CD4-positive, alpha-beta T cell (primary cell): Measurements from ENCODE around the gene ZNF689. TPM values are rescaled to one million over a fixed set of nuclear protein-coding genes. Genes with fewer than 3 reads are reported as not detected.

Source experiments
- ATAC-seq: fragments of 200-7000 bp; cut with Tn5 transposase; one replicate; pipeline ENCODE4 v1.10.0; 2022; ENCODE audit warnings: mild to moderate bottlenecking; ENCODE audit not compliant: poor library complexity
- CTCF ChIA-PET: fragments of 350-600 bp; sonication (Branson Sonifier 250); formaldehyde crosslinking; loops from one replicate; lab custom pipeline; 2021; ENCODE audit warnings: antibody characterized with exemption, inconsistent platforms; lab: Charles Lee
- POLR2A ChIA-PET: fragments of 350-600 bp; sonication (Branson Sonifier 250); formaldehyde crosslinking; loops from one replicate; lab custom pipeline; 2021; ENCODE audit warnings: antibody characterized with exemption, inconsistent platforms; lab: Charles Lee
- DNase-seq, 14 experiments: peaks; one replicate each; pipeline ENCODE4 v3.0.0-alpha.2; 2013 to 2020; ENCODE audit warnings: mixed read lengths in 2 of 14
- H3K27ac ChIP-seq, 2 donors: one replicate each; pipeline versions ENCODE4 v1.5.1 to v1.7.0; 2013; ENCODE audit warnings: low read length in 2 of 2, low read depth in 1 of 2, mild to moderate bottlenecking in 1 of 2
- H3K27me3 ChIP-seq, 2 experiments: 1 replicate in 1 of 2; 2 replicates in 1 of 2; pipeline versions ENCODE4 v1.6.1 to v1.7.0; 2013; ENCODE audit warnings: low read length in 2 of 2, control low read depth in 1 of 2, mild to moderate bottlenecking in 1 of 2, moderate library complexity in 1 of 2; ENCODE audit not compliant: insufficient read depth in 2 of 2, control insufficient read depth in 1 of 2
- H3K36me3 ChIP-seq: one replicate; pipeline ENCODE4 v1.6.1; 2013; ENCODE audit warnings: low read length, control low read depth; ENCODE audit not compliant: insufficient read depth
- H3K4me1 ChIP-seq: one replicate; pipeline ENCODE4 v1.6.1; 2013; ENCODE audit warnings: low read length, control low read depth; ENCODE audit not compliant: insufficient read depth
- H3K4me3 ChIP-seq: one replicate; pipeline ENCODE4 v1.5.1; 2013; ENCODE audit warnings: mild to moderate bottlenecking, low read length, moderate library complexity
- H3K9me3 ChIP-seq, 2 experiments: 1 replicate in 1 of 2; 2 replicates in 1 of 2; pipeline versions ENCODE4 v1.6.1 to v1.7.0; 2013; ENCODE audit warnings: low read length in 2 of 2, mild to moderate bottlenecking in 2 of 2, control low read depth in 1 of 2, moderate library complexity in 1 of 2; ENCODE audit not compliant: control insufficient read depth in 1 of 2, insufficient read depth in 1 of 2
- H3K27ac Mint-ChIP-seq: one replicate; pipeline ENCODE4 v1.8.0; 2020; ENCODE audit warnings: mixed read lengths
- H3K27me3 Mint-ChIP-seq: one replicate; pipeline ENCODE4 v1.8.0; 2021; ENCODE audit warnings: mixed read lengths
- H3K36me3 Mint-ChIP-seq: one replicate; pipeline ENCODE4 v1.8.0; 2021; ENCODE audit warnings: low read depth, mixed read lengths
- H3K4me1 Mint-ChIP-seq: one replicate; pipeline ENCODE4 v1.8.0; 2021; ENCODE audit warnings: low read depth, mixed read lengths
- H3K4me3 Mint-ChIP-seq: one replicate; pipeline ENCODE4 v1.8.0; 2020; ENCODE audit warnings: mild to moderate bottlenecking, mixed read lengths
- H3K9me3 Mint-ChIP-seq: one replicate; pipeline ENCODE4 v1.8.0; 2020; ENCODE audit warnings: mixed read lengths
- intact Hi-C, 2 experiments: fragments of 100-400 bp; cut with DNase I in 1 of 2; cut with micrococcal nuclease in 1 of 2; formaldehyde crosslinking; loops; one replicate each; pipeline versions ENCODE4 v1.15.1 to v1.9.0; 2023 to 2025; cut with DNase I, micrococcal nuclease
- total RNA-seq, 174 experiments: library from RNA in 2 of 174; stranded (reverse) in 2 of 174; gene quantifications; one replicate each; pipeline ENCODE4 v1.2.3 and lab custom pipeline; 2021 to 2026
- TF ChIP-seq, protein P1 (sequence below): fragments of 200-600 bp; IDR thresholded peaks from one replicate; pipeline ENCODE4 v1.8.0; 2022; ENCODE audit warnings: antibody characterized with exemption, mild to moderate bottlenecking

Gene ZNF689
- total RNA-seq, 2 experiments from 2014 or later = 15.3 to 15.7 TPM

DNA sequence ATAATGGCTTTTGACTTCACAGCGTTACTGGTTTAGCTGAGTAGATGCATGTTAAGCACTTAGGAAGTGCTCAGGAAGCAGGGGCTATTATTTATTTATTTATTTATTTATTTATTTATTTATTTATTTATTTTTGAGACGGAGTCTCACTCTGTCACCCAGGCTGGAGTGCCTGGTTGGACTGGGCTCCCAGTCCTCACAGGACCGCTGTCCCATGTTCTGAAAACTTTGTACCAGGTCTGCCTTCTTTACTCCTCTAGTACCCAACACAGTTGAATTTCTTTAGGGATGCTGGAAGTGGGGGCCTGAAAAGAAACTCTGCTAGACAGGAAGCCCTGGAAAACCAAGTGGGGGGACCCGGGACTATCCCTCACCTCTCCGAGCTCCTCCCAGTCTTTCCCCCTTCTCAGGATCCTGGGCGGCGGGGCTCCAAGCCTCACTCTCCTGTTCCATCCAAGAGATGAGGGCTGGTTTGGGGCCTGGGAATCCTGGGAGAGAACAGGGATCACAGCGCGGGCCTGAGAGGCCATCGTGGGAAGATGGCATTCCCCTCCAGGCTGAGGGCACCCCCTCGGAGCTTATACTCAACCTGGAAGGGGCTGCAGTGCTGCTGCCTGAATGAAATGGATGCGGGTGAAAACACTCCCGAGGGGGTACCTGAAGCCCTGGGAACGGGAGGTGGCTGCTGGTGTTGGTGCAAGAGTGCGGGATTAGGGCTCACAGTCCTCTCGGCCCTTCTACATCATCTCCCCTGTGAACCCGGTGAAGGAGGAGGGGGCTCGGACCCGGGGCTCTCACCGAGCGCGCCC, 39.3 kb downstream of the ZNF689 start:
- intact Hi-C loops = loop anchor here in 1 of 2 experiments (1.0 to 5.0 kb wide), 3 partner anchors 13 to 126 kb away; partner anchors contain the start of genes SRCAP and ZNF764
- TF ChIP-seq, protein P1, sequence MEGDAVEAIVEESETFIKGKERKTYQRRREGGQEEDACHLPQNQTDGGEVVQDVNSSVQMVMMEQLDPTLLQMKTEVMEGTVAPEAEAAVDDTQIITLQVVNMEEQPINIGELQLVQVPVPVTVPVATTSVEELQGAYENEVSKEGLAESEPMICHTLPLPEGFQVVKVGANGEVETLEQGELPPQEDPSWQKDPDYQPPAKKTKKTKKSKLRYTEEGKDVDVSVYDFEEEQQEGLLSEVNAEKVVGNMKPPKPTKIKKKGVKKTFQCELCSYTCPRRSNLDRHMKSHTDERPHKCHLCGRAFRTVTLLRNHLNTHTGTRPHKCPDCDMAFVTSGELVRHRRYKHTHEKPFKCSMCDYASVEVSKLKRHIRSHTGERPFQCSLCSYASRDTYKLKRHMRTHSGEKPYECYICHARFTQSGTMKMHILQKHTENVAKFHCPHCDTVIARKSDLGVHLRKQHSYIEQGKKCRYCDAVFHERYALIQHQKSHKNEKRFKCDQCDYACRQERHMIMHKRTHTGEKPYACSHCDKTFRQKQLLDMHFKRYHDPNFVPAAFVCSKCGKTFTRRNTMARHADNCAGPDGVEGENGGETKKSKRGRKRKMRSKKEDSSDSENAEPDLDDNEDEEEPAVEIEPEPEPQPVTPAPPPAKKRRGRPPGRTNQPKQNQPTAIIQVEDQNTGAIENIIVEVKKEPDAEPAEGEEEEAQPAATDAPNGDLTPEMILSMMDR = no peak
- ChIA-PET CTCF (interaction anchor here (1.2 to 2.4 kb wide), 5 partner anchors 12 to 141 kb away, joined by 3 to 19 read pairs (median 13); partner anchors contain the start of genes DCTPP1, PRR14, ZNF747 and ZNF764), POLR2A (interaction anchor here (0.6 to 3.4 kb wide), 21 partner anchors 9 to 571 kb away, joined by 3 to 152 read pairs (median 13); partner anchors contain the start of genes DCTPP1, FBRS, PRR14 and TBC1D10B)
- Histone ChIP-seq H3K4me3 (peak overlapping the region; percentile 94), H3K9me3 (no peaks in the 10 kb centered on the region), H3K27ac (peak overlapping the region; percentile 90 to 96), H3K27me3 (no peaks in the 10 kb centered on the region), H3K4me1 (peaks cover 60% of the 10 kb centered on the region), H3K36me3 (peaks cover 8% of the 10 kb centered on the region)
- ATAC-seq = no peak
- H3K27ac Mint-ChIP-seq = peak overlapping the region; percentile 97
- no peaks in the 10 kb centered on the region for H3K27me3 Mint-ChIP-seq
- no peaks in the 10 kb centered on the region for H3K36me3 Mint-ChIP-seq
- H3K4me3 Mint-ChIP-seq = peak overlapping the region; percentile 89
- H3K4me1 Mint-ChIP-seq = peaks cover 50% of the 10 kb centered on the region
- peak in 1 of 14 experiments; percentile 45 for DNase-seq
- no peaks in the 10 kb centered on the region for H3K9me3 Mint-ChIP-seq

DNA sequence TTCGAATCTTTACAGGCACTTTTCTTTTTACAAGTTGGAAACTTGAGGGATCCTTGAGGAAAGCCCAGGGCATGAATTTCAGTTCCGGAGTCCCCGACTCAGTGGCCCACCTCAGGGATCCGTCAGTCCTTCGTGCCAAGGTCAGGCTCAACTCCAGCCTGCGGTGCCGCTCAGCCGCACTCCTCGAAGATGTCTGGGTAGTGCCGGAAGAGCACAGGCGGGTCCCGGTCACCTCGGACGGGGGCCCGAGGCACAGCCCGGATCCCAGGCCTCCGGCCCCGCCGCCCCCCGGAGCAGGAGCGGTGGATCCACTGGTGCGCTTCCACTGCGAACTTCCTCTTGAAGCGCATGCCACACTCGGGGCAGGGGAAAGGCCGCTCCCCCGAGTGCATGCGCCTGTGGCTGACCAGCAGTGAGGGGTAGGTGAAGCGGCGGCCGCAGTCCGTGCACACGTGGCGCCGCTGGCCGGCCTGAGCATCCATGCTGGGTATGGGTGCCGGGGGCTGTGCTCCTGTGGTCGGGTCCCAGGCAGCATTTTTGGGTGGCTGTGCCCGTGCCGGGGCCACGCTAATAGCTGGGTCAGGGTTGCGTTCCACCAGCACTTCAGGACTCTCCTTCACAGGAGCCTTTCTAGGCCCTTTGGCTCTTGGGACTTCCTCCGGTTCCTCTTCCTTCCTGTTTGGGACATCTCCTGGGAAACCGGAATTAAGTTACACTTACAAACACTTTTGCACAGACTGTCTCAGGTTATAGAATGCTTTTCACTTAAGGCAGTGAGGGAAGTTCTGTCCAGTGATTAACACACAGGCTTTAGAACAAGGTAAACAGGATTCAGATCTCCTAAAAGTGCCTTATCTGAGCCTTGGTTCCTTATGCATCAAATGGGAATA, 40.2 kb downstream of the ZNF689 start:
- H3K4me1 Mint-ChIP-seq = peaks cover 52% of the 10 kb centered on the region
- ChIA-PET POLR2A (interaction anchor here (1.8 to 3.4 kb wide), 8 partner anchors 8 to 140 kb away, joined by 4 to 152 read pairs (median 34); partner anchors contain the start of genes DCTPP1, FBRS, PRR14 and ZNF747), CTCF (interaction anchor here (2.4 kb wide), 2 partner anchors 12 to 35 kb away, joined by 15 to 19 read pairs; partner anchors contain the start of genes ZNF747 and ZNF764)
- H3K9me3 Mint-ChIP-seq = no peaks in the 10 kb centered on the region
- ATAC-seq (no peak), DNase-seq (peak in 1 of 14 experiments; percentile 33)
- Histone ChIP-seq H3K4me3 (no peak overlapping the region), H3K36me3 (peaks cover 8% of the 10 kb centered on the region), H3K27ac (peak overlapping the region in 1 of 2 donors; percentile 34), H3K9me3 (no peaks in the 10 kb centered on the region), H3K4me1 (peaks cover 60% of the 10 kb centered on the region), H3K27me3 (no peaks in the 10 kb centered on the region)
- H3K4me3 Mint-ChIP-seq = peak overlapping the region; percentile 89
- TF ChIP-seq, protein P1 = no peak
- peak overlapping the region; percentile 98 for H3K27ac Mint-ChIP-seq
- no peaks in the 10 kb centered on the region for H3K27me3 Mint-ChIP-seq
- no peaks in the 10 kb centered on the region for H3K36me3 Mint-ChIP-seq
- intact Hi-C loops = loop anchor here in 1 of 2 experiments (5.0 kb wide), 2 partner anchors 67 to 127 kb away; partner anchors contain the start of gene SRCAP

DNA sequence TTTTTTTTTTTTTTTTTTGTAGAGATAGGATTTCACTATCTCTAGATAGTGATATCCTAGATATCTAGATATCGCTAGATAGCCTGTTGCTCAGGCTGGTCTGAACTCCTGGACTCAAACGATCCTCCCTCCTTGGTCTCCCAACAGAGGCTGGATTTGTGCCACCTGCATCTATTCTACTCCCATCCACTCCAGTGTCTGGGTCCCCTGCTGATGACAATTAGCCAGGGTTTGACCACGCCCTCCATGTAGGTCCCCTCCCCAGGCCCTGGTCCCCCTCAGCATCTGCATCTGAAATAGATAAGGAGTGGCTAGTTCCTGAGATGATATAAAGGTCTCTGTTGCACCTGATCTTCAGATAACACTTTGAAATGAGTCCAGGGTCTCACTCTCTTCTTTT, 40.9 kb downstream of the ZNF689 start:
- Histone ChIP-seq H3K36me3 (peaks cover 8% of the 10 kb centered on the region), H3K9me3 (no peaks in the 10 kb centered on the region), H3K4me1 (peaks cover 60% of the 10 kb centered on the region), H3K4me3 (no peak overlapping the region), H3K27ac (peak overlapping the region; percentile 34 to 87), H3K27me3 (no peaks in the 10 kb centered on the region)
- Mint-ChIP-seq H3K9me3 (no peaks in the 10 kb centered on the region), H3K27me3 (no peaks in the 10 kb centered on the region), H3K27ac (peak overlapping the region; percentile 98), H3K36me3 (no peaks in the 10 kb centered on the region), H3K4me1 (peaks cover 47% of the 10 kb centered on the region), H3K4me3 (peak overlapping the region; percentile 20)
- ATAC-seq (no peak), DNase-seq (no peak)
- intact Hi-C loops = no loop called here
- ChIA-PET POLR2A (interaction anchor here (1.2 to 2.2 kb wide), 4 partner anchors 34 to 151 kb away, joined by 5 to 19 read pairs (median 6); partner anchors contain the start of genes DCTPP1 and ZNF747), CTCF (interaction anchor here (1.4 kb wide), 1 partner anchor 34 kb away, joined by 8 read pairs; no protein-coding TSS in a partner anchor)
- TF ChIP-seq, protein P1 = no peak
